ENCODE measurements around the gene CLDN3.
"Not testable (repeated sequence)": the region's sequence is repeated elsewhere in the genome, so short reads cannot be mapped to it uniquely, and the experiment has no call there.

Gene CLDN3

GRCh38 chr7:73810998-73811360 is 40.9 kb upstream of the CLDN3 start:
- Histone ChIP-seq H3K36me3 (no peaks in the 10 kb centered on the region), H3K27ac (no peak overlapping the region), H3K9me3 (no peaks in the 10 kb centered on the region), H3K27me3 (peaks cover 0 to 16% of the 10 kb centered on the region in 2 donors), H3K4me1 (no peaks in the 10 kb centered on the region), H3K4me3 (no peak overlapping the region)
- peak in 1 of 2 donors; percentile 40 for DNase-seq
- intact Hi-C loops (cut with DNase I; ENCODE audit: low total_unique reads) = loop anchor here (1.0 kb wide), 1 partner anchor 44 kb away; no protein-coding TSS in a partner anchor
- no peak for TF ChIP-seq CTCF (IDR thresholded peaks at IDR 0.05)

GRCh38 chr7:73809467-73809951 is 39.4 kb upstream of the CLDN3 start:
- DNase-seq = peak in 1 of 2 donors; percentile 51
- Histone ChIP-seq H3K36me3 (no peaks in the 10 kb centered on the region), H3K27ac (no peak overlapping the region), H3K27me3 (peaks cover 0 to 16% of the 10 kb centered on the region in 2 donors), H3K9me3 (no peaks in the 10 kb centered on the region), H3K4me3 (no peak overlapping the region), H3K4me1 (no peaks in the 10 kb centered on the region)
- intact Hi-C loops (cut with DNase I; ENCODE audit: low total_unique reads) = no loop called here
- TF ChIP-seq CTCF (IDR thresholded peaks at IDR 0.05) = no peak

GRCh38 chr7:73802459-73802858 is 32.4 kb upstream of the CLDN3 start:
- H3K36me3 ChIP-seq = no peaks in the 10 kb centered on the region
- H3K4me3 ChIP-seq = no peak overlapping the region
- no peak overlapping the region for H3K27ac ChIP-seq
- no peaks in the 10 kb centered on the region for H3K4me1 ChIP-seq
- TF ChIP-seq CTCF (IDR thresholded peaks at IDR 0.05) = no peak
- H3K27me3 ChIP-seq = no peaks in the 10 kb centered on the region
- no peak for DNase-seq
- H3K9me3 ChIP-seq = no peaks in the 10 kb centered on the region
- intact Hi-C loops (cut with DNase I; ENCODE audit: low total_unique reads) = no loop called here

GRCh38 chr7:73801577-73801976 is 31.5 kb upstream of the CLDN3 start:
- Histone ChIP-seq H3K27me3 (no peaks in the 10 kb centered on the region), H3K4me3 (no peak overlapping the region), H3K36me3 (no peaks in the 10 kb centered on the region), H3K27ac (no peak overlapping the region), H3K9me3 (no peaks in the 10 kb centered on the region), H3K4me1 (no peaks in the 10 kb centered on the region)
- no peak for DNase-seq
- no peak for TF ChIP-seq CTCF (IDR thresholded peaks at IDR 0.05)
- intact Hi-C loops (cut with DNase I; ENCODE audit: low total_unique reads) = no loop called here

GRCh38 chr7:73799282-73800141 is 29.4 kb upstream of the CLDN3 start:
- no peak for TF ChIP-seq CTCF (IDR thresholded peaks at IDR 0.05)
- H3K27me3 ChIP-seq = no peaks in the 10 kb centered on the region
- H3K4me1 ChIP-seq = no peaks in the 10 kb centered on the region
- H3K9me3 ChIP-seq = no peaks in the 10 kb centered on the region
- no peak overlapping the region for H3K4me3 ChIP-seq
- H3K36me3 ChIP-seq = no peaks in the 10 kb centered on the region
- no peak overlapping the region for H3K27ac ChIP-seq
- intact Hi-C loops (cut with DNase I; ENCODE audit: low total_unique reads) = no loop called here
- peak in 1 of 2 donors; percentile 34 for DNase-seq

- intact Hi-C loops (cut with DNase I; ENCODE audit: low total_unique reads); H3K27me3 ChIP-seq; H3K4me1 ChIP-seq; H3K9me3 ChIP-seq; H3K27ac ChIP-seq; H3K4me3 ChIP-seq; H3K36me3 ChIP-seq: not testable (repeated sequence)
- peak in 1 of 2 donors; percentile 12 for DNase-seq
Measured at GRCh38 chr7:73797176-73797575, 27.1 kb upstream of the CLDN3 start.

- intact Hi-C loops (cut with DNase I; ENCODE audit: low total_unique reads) = not testable (repeated sequence)
Measured at GRCh38 chr7:73796656-73797055, 26.6 kb upstream of the CLDN3 start.

GRCh38 chr7:73795188-73795587 is 25.1 kb upstream of the CLDN3 start:
- intact Hi-C loops (cut with DNase I; ENCODE audit: low total_unique reads) = not testable (repeated sequence)

More at GRCh38 chr7:73796656-73797055, 26.6 kb upstream of the CLDN3 start:
- H3K36me3 ChIP-seq, H3K9me3 ChIP-seq, H3K4me1 ChIP-seq, H3K27me3 ChIP-seq, H3K4me3 ChIP-seq, DNase-seq, H3K27ac ChIP-seq: not testable (repeated sequence)

GRCh38 chr7:73791170-73791690 is 21.2 kb upstream of the CLDN3 start:
- H3K4me3 ChIP-seq; intact Hi-C loops (cut with DNase I; ENCODE audit: low total_unique reads); H3K9me3 ChIP-seq; H3K36me3 ChIP-seq; H3K27ac ChIP-seq; H3K4me1 ChIP-seq; H3K27me3 ChIP-seq: not testable (repeated sequence)
- peak in 1 of 2 donors; percentile 1 for DNase-seq

More at GRCh38 chr7:73795188-73795587, 25.1 kb upstream of the CLDN3 start:
- not testable (repeated sequence) for H3K36me3 ChIP-seq, H3K9me3 ChIP-seq, H3K4me3 ChIP-seq, H3K4me1 ChIP-seq, H3K27me3 ChIP-seq, H3K27ac ChIP-seq, DNase-seq

All from tibial artery (tissue), 4 donors.